ENCODE measurements around the gene SNTG2.
"Not testable (repeated sequence)": the region's sequence is repeated elsewhere in the genome, so short reads cannot be mapped to it uniquely, and the experiment has no call there.

SNTG2 gene

GRCh38 chr2:1101982-1102590 lies 151.4 kb downstream of the SNTG2 start:
- DNase-seq, result no peak

GRCh38 chr2:1104364-1104763 lies 153.7 kb downstream of the SNTG2 start:
- DNase-seq, result no peak

- DNase-seq, result not testable (repeated sequence)
Measured at GRCh38 chr2:1106344-1106743, 155.7 kb downstream of the SNTG2 start.

GRCh38 chr2:1115843-1116539 lies 165.3 kb downstream of the SNTG2 start:
- no peak for DNase-seq

- DNase-seq, result no peak
Measured at GRCh38 chr2:1117569-1117968, 166.9 kb downstream of the SNTG2 start.

- no peak for DNase-seq
Measured at GRCh38 chr2:1125217-1125616, 174.6 kb downstream of the SNTG2 start.

GRCh38 chr2:1125633-1126370 lies 175.2 kb downstream of the SNTG2 start:
- no peak for DNase-seq

- no peak for DNase-seq
Measured at GRCh38 chr2:1129982-1130381, 179.3 kb downstream of the SNTG2 start.

GRCh38 chr2:1130922-1131321 lies 180.3 kb downstream of the SNTG2 start:
- DNase-seq, result no peak

- no peak for DNase-seq
Measured at GRCh38 chr2:1132328-1132969, 181.8 kb downstream of the SNTG2 start.

GRCh38 chr2:1133896-1134295 lies 183.2 kb downstream of the SNTG2 start:
- not testable (repeated sequence) for DNase-seq

- no peak for DNase-seq
Measured at GRCh38 chr2:1134629-1135028, 184.0 kb downstream of the SNTG2 start.

- DNase-seq, result no peak
Measured at GRCh38 chr2:1136067-1136466, 185.4 kb downstream of the SNTG2 start.

- no peak for DNase-seq
Measured at GRCh38 chr2:1136846-1137245, 186.2 kb downstream of the SNTG2 start.

- DNase-seq, result no peak
Measured at GRCh38 chr2:1137264-1137663, 186.6 kb downstream of the SNTG2 start.

GRCh38 chr2:1137913-1138391 lies 187.3 kb downstream of the SNTG2 start:
- DNase-seq, result no peak

- peak in 1 of 2 donors; percentile 8 for DNase-seq
Measured at GRCh38 chr2:1140389-1141003, 189.8 kb downstream of the SNTG2 start.

- no peak for DNase-seq
Measured at GRCh38 chr2:1141079-1141478, 190.4 kb downstream of the SNTG2 start.

GRCh38 chr2:1143129-1143528 lies 192.5 kb downstream of the SNTG2 start:
- DNase-seq, result no peak

- no peak for DNase-seq
Measured at GRCh38 chr2:1147873-1148612, 197.4 kb downstream of the SNTG2 start.

- no peak for DNase-seq
Measured at GRCh38 chr2:1150724-1151511, 200.3 kb downstream of the SNTG2 start.

Measured in inflammatory macrophage (primary cell).